Measurements from ENCODE around the gene LIX1. TPM values are rescaled to one million over a fixed set of nuclear protein-coding genes. Genes with fewer than 3 reads are reported as not detected.

The LIX1 gene
- total and polyA plus RNA-seq, 3 donors from 2014 or later: 0.76 TPM; not detected in 2

DNA sequence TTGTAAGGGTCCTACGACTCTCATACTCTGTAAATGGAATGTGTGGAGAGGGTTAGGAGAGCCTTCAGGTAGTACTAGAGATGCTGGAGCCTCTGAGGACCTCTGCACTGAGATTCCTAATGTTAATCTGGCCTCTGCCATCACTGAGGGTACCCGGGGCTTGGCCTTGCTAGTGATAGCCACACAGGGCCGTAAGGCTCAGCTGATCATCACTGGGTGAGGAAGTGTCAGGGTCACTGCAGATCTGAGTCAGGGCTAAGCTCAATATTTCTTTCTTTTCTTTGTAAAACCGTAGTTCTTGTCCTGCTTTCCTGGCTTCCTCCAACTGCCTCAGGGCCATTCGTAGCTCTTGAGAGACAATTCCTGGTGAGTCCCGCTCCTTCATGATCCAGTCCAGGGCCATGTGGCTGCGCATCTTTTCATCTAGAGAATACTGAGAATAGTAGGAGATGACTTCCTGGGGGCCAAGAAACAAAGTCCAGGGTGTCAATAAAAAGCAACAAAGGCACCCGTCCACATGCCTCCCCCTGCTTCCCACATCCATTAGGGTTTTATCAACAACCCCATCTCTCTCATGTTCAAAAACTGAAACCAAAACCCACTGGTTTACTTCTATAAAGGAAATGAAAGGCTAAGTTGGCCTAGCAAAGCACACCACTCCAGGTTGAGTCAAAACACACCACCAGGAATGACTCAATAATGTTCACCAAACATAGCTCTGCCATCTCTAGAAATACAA, 47.7 kb downstream of the LIX1 start:
- H3K9me3 ChIP-seq: no peaks in the 10 kb centered on the region
- TF ChIP-seq POLR2A (IDR thresholded peaks at IDR 0.05) (no peak), CTCF (IDR thresholded peaks at IDR 0.05) (no peak)
- no peaks in the 10 kb centered on the region for H3K36me3 ChIP-seq (ENCODE audit: low read depth, missing control alignments)
- intact Hi-C loops (cut with DNase I; ENCODE audit: low total_unique reads): no loop called here
- whole genome bisulfite sequencing, 2 donors: 85 to 95% methylated on average over 7 to 8 of the region's 8 CpGs
- H3K4me3 ChIP-seq: no peak overlapping the region
- H3K27ac ChIP-seq: no peak overlapping the region
- DNase-seq: no peak
- no peaks in the 10 kb centered on the region for H3K27me3 ChIP-seq
- no peaks in the 10 kb centered on the region for H3K4me1 ChIP-seq

DNA sequence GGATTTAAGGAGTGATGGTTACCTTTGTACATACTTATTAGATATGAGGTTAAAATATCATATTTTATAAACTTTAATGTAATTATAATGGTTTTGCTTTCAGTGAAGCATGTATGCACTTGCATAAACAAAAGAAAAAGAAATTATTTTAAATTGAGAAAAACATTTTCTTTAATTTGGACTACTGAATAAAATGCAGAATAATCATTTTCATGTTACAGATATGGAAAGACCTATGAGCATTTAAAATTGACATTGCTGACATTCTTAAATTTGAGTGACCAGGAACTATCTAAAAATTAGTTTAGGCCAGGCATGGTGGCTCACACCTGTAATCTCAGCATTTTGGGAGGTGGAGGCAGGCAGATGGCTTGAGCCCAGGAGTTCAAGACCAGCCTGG, 49.2 kb downstream of the LIX1 start:
- H3K9me3 ChIP-seq: no peaks in the 10 kb centered on the region
- no peak for DNase-seq
- no peak overlapping the region for H3K4me3 ChIP-seq
- H3K36me3 ChIP-seq (ENCODE audit: low read depth, missing control alignments): no peaks in the 10 kb centered on the region
- no peak overlapping the region for H3K27ac ChIP-seq
- intact Hi-C loops (cut with DNase I; ENCODE audit: low total_unique reads): no loop called here
- H3K4me1 ChIP-seq: no peaks in the 10 kb centered on the region
- no peaks in the 10 kb centered on the region for H3K27me3 ChIP-seq
- TF ChIP-seq POLR2A (IDR thresholded peaks at IDR 0.05): no peak
- no peak for TF ChIP-seq CTCF (IDR thresholded peaks at IDR 0.05)

DNA sequence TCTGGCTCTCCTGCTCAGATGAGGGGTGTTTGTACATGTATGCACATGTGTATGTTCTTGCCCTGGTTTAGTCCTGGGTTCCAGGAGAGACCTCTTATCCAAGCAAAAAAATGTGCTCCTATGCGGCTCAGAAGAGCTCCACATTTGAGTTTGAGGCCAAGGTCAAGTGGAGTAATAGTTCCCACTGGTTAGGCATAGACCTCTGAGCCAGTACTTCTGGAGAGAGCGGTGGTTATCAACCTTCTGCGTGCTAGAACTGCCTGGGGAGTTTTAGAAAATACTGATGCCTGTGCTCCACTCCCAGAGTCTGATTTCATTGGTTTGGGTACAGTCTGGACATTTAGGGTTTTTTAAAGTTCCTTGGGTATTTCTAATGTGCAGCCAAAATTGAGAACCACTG, 51.5 kb downstream of the LIX1 start:
- intact Hi-C loops (cut with DNase I; ENCODE audit: low total_unique reads): no loop called here
- Histone ChIP-seq H3K27ac (no peak overlapping the region), H3K9me3 (no peaks in the 10 kb centered on the region), H3K27me3 (no peaks in the 10 kb centered on the region), H3K36me3 (ENCODE audit: low read depth, missing control alignments) (no peaks in the 10 kb centered on the region), H3K4me1 (no peaks in the 10 kb centered on the region), H3K4me3 (no peak overlapping the region)
- WGBS, 2 donors: 71% methylated on average over 3 of the region's 3 CpGs
- TF ChIP-seq POLR2A (IDR thresholded peaks at IDR 0.05) (no peak), CTCF (IDR thresholded peaks at IDR 0.05) (no peak)
- no peak for DNase-seq

- intact Hi-C loops (cut with DNase I; ENCODE audit: low total_unique reads): no loop called here
Measured at GRCh38 chr5:97089149-97089801, 53.1 kb downstream of the LIX1 start.

More at GRCh38 chr5:97089149-97089801, 53.1 kb downstream of the LIX1 start:
- H3K4me3 ChIP-seq: no peak overlapping the region
- no peak overlapping the region for H3K27ac ChIP-seq
- no peaks in the 10 kb centered on the region for H3K27me3 ChIP-seq
- WGBS, 2 donors: 77 to 82% methylated on average over 6 of the region's 6 CpGs
- no peaks in the 10 kb centered on the region for H3K4me1 ChIP-seq
- H3K9me3 ChIP-seq: no peaks in the 10 kb centered on the region
- TF ChIP-seq POLR2A (IDR thresholded peaks at IDR 0.05): no peak
- no peak for TF ChIP-seq CTCF (IDR thresholded peaks at IDR 0.05)
- H3K36me3 ChIP-seq (ENCODE audit: low read depth, missing control alignments): no peaks in the 10 kb centered on the region
- DNase-seq: no peak
